HG03520 (cell line): ENCODE measurements around the gene CYP2U1.
"Not testable (repeated sequence)": the region's sequence is repeated elsewhere in the genome, so short reads cannot be mapped to it uniquely, and the experiment has no call there.

Experiments
- ATAC-seq: cut with Tn5 transposase; IDR thresholded peaks from one replicate; pipeline ENCODE4 v1.9.1; 2021; ENCODE audit warnings: mild to moderate bottlenecking, moderate library complexity; ENCODE audit not compliant: unreplicated experiment

Gene CYP2U1

GRCh38 chr4:107917500-107917899 is 13.8 kb upstream of the CYP2U1 start:
- no peak for ATAC-seq

GRCh38 chr4:107922486-107923473 is 8.6 kb upstream of the CYP2U1 start:
- no peak for ATAC-seq

GRCh38 chr4:107925713-107926112 is 5.6 kb upstream of the CYP2U1 start:
- not testable (repeated sequence) for ATAC-seq

- not testable (repeated sequence) for ATAC-seq
These were observed 4.5 kb upstream of the CYP2U1 start for GRCh38 chr4:107926875-107927274.

GRCh38 chr4:107931775-107932321 is 499 bp downstream of the CYP2U1 start:
- peak; percentile 25 for ATAC-seq

GRCh38 chr4:107935246-107935645 is 3.9 kb downstream of the CYP2U1 start:
- no peak for ATAC-seq

GRCh38 chr4:107937040-107937439 is 5.7 kb downstream of the CYP2U1 start:
- ATAC-seq, result no peak

GRCh38 chr4:107939307-107939706 is 8.0 kb downstream of the CYP2U1 start:
- no peak for ATAC-seq

GRCh38 chr4:107945809-107946208 is 14.5 kb downstream of the CYP2U1 start:
- ATAC-seq, result no peak

GRCh38 chr4:107950746-107951540 is 19.6 kb downstream of the CYP2U1 start:
- ATAC-seq, result no peak

- no peak for ATAC-seq
These were observed 20.2 kb downstream of the CYP2U1 start for GRCh38 chr4:107951551-107951950.

GRCh38 chr4:107956011-107956410 is 24.7 kb downstream of the CYP2U1 start:
- ATAC-seq, result no peak

GRCh38 chr4:107966903-107967302 is 35.6 kb downstream of the CYP2U1 start:
- ATAC-seq, result no peak

- not testable (repeated sequence) for ATAC-seq
These were observed 36.2 kb downstream of the CYP2U1 start for GRCh38 chr4:107967519-107967918.

GRCh38 chr4:107967921-107968320 is 36.6 kb downstream of the CYP2U1 start:
- ATAC-seq, result not testable (repeated sequence)

GRCh38 chr4:107970063-107970798 is 38.9 kb downstream of the CYP2U1 start:
- no peak for ATAC-seq

- no peak for ATAC-seq
These were observed 41.3 kb downstream of the CYP2U1 start for GRCh38 chr4:107972605-107973004.

- no peak for ATAC-seq
These were observed 43.2 kb downstream of the CYP2U1 start for GRCh38 chr4:107974523-107974922.

- ATAC-seq, result no peak
These were observed 46.1 kb downstream of the CYP2U1 start for GRCh38 chr4:107977482-107977881.

GRCh38 chr4:107977966-107978705 is 46.8 kb downstream of the CYP2U1 start:
- ATAC-seq, result no peak
